ENCODE results near the gene GCN1.

Gene GCN1

GRCh38 chr12:120159509-120160237 lies 34.8 kb downstream of the GCN1 start:
- TF ChIP-seq CTCF (IDR thresholded peaks at IDR 0.05; ENCODE audit: borderline replicate concordance, insufficient read depth, low read depth, low read length), result no peak
- no peak overlapping the region for H3K4me3 ChIP-seq (ENCODE audit: low read depth, low read length)

- no peak overlapping the region for H3K4me3 ChIP-seq (ENCODE audit: low read depth, low read length)
- no peak for TF ChIP-seq CTCF (IDR thresholded peaks at IDR 0.05; ENCODE audit: borderline replicate concordance, insufficient read depth, low read depth, low read length)
Observed at GRCh38 chr12:120158351-120158750, 36.2 kb downstream of the GCN1 start.

GRCh38 chr12:120157678-120158077 lies 36.8 kb downstream of the GCN1 start:
- no peak for TF ChIP-seq CTCF (IDR thresholded peaks at IDR 0.05; ENCODE audit: borderline replicate concordance, insufficient read depth, low read depth, low read length)
- no peak overlapping the region for H3K4me3 ChIP-seq (ENCODE audit: low read depth, low read length)

- TF ChIP-seq CTCF (IDR thresholded peaks at IDR 0.05; ENCODE audit: borderline replicate concordance, insufficient read depth, low read depth, low read length), result no peak
- no peak overlapping the region for H3K4me3 ChIP-seq (ENCODE audit: low read depth, low read length)
Observed at GRCh38 chr12:120156315-120157259, 37.9 kb downstream of the GCN1 start.

- no peak overlapping the region for H3K4me3 ChIP-seq (ENCODE audit: low read depth, low read length)
- TF ChIP-seq CTCF (IDR thresholded peaks at IDR 0.05; ENCODE audit: borderline replicate concordance, insufficient read depth, low read depth, low read length), result no peak
Observed at GRCh38 chr12:120155072-120155471, 39.4 kb downstream of the GCN1 start.

GRCh38 chr12:120150919-120151525 lies 43.5 kb downstream of the GCN1 start:
- TF ChIP-seq CTCF (IDR thresholded peaks at IDR 0.05; ENCODE audit: borderline replicate concordance, insufficient read depth, low read depth, low read length), result no peak
- H3K4me3 ChIP-seq (ENCODE audit: low read depth, low read length), result no peak overlapping the region
